HEK293 (cell line): ENCODE results near the gene APOBEC3F.
A peak's percentile ranks its signal among the peaks of the same experiment; 100 is the strongest.
"Not testable (repeated sequence)": the region's sequence is repeated elsewhere in the genome, so short reads cannot be mapped to it uniquely, and the experiment has no call there.

Experiments
- CTCF ChIA-PET: fragments of 350-600 bp; formaldehyde crosslinking; extraction: SDS; loops from one replicate; lab custom pipeline; 2021; ENCODE audit warnings: antibody characterized with exemption; lab: Yijun Ruan, JAX
- POLR2A ChIA-PET: fragments of 300-600 bp; formaldehyde crosslinking; extraction: SDS; loops from one replicate; lab custom pipeline; 2020; ENCODE audit warnings: antibody characterized with exemption, inconsistent platforms; lab: Yijun Ruan, JAX
- H3K27ac ChIP-seq: fragments of 200-500 bp; sonication (Bioruptor generic); 2 replicates; pipeline ENCODE4 v1.5.1; 2014; ENCODE audit warnings: low read depth, low read length, control low read depth, inconsistent platforms; ENCODE audit errors: extremely low read depth
- H3K36me3 ChIP-seq, 2 experiments: fragments of 200-500 bp in 1 of 2; sonication (Bioruptor generic) in 1 of 2; 1 replicate in 1 of 2; 2 replicates in 1 of 2; pipeline ENCODE4 v1.5.1; 2014 to 2017; ENCODE audit warnings: inconsistent platforms in 2 of 2, low read length in 2 of 2; ENCODE audit not compliant: control insufficient read depth in 2 of 2, insufficient read depth in 1 of 2
- H3K4me1 ChIP-seq: fragments of 200-500 bp; sonication (Bioruptor generic); 2 replicates; pipeline ENCODE4 v1.5.1; 2014; ENCODE audit warnings: mild to moderate bottlenecking, low read length, inconsistent platforms; ENCODE audit not compliant: control insufficient read depth, insufficient read depth
- H3K4me3 ChIP-seq: 2 replicates; pipeline ENCODE4 v1.5.1; 2011; ENCODE audit warnings: low read depth, mild to moderate bottlenecking, control low read depth, low read length, moderate library complexity
- H3K9me3 ChIP-seq: fragments of 200-500 bp; sonication (Bioruptor generic); 2 replicates; pipeline ENCODE4 v1.5.1; 2014; ENCODE audit warnings: low read depth, low read length, inconsistent platforms; ENCODE audit not compliant: control insufficient read depth, insufficient read depth
- BCL11B ChIP-seq: fragments of 450-650 bp; formaldehyde crosslinking; IDR thresholded peaks from 2 replicates; pipeline ENCODE4 v1.5.1; 2016; ENCODE audit warnings: low read depth, missing biosample characterization, missing genetic modification characterization
- GLI4 ChIP-seq: fragments of 450-650 bp; formaldehyde crosslinking; IDR thresholded peaks from 2 replicates; pipeline ENCODE4 v1.5.1; 2016; ENCODE audit warnings: missing biosample characterization, missing genetic modification characterization
- MEIS1 ChIP-seq: sonication (generic); formaldehyde crosslinking; IDR thresholded peaks from 2 replicates; pipeline ENCODE4 v1.8.1; 2022; ENCODE audit warnings: missing genetic modification reagents, mild to moderate bottlenecking, borderline replicate concordance
- MYNN ChIP-seq: fragments of 450-650 bp; formaldehyde crosslinking; IDR thresholded peaks from 2 replicates; pipeline ENCODE4 v1.5.1; 2016; ENCODE audit warnings: missing biosample characterization, missing genetic modification characterization, borderline replicate concordance
- OSR2 ChIP-seq: fragments of 450-650 bp; formaldehyde crosslinking; IDR thresholded peaks from 2 replicates; pipeline ENCODE4 v1.5.1; 2016; ENCODE audit warnings: missing biosample characterization, missing genetic modification characterization
- PRDM6 ChIP-seq: fragments of 450-650 bp; formaldehyde crosslinking; IDR thresholded peaks from 2 replicates; pipeline ENCODE4 v1.5.1; 2017; ENCODE audit warnings: missing biosample characterization, missing genetic modification characterization
- REPIN1 ChIP-seq: fragments of 450-650 bp; formaldehyde crosslinking; IDR thresholded peaks from 2 replicates; pipeline ENCODE4 v1.5.1; 2017; ENCODE audit warnings: missing biosample characterization, missing genetic modification characterization, low read depth
- ZBTB17 ChIP-seq: fragments of 450-650 bp; formaldehyde crosslinking; IDR thresholded peaks from 2 replicates; pipeline ENCODE4 v1.5.1; 2016; ENCODE audit warnings: missing biosample characterization, missing genetic modification characterization
- ZNF10 ChIP-seq: fragments of 450-650 bp; formaldehyde crosslinking; IDR thresholded peaks from 2 replicates; pipeline ENCODE4 v1.5.1; 2017; ENCODE audit warnings: missing biosample characterization, missing genetic modification characterization
- ZNF202 ChIP-seq: fragments of 450-650 bp; formaldehyde crosslinking; IDR thresholded peaks from 2 replicates; pipeline ENCODE4 v1.5.1; 2016; ENCODE audit warnings: missing biosample characterization, missing genetic modification characterization, borderline replicate concordance
- ZNF223 ChIP-seq: fragments of 450-650 bp; formaldehyde crosslinking; IDR thresholded peaks from 2 replicates; pipeline ENCODE4 v1.5.1; 2016; ENCODE audit warnings: missing biosample characterization, missing genetic modification characterization
- ZNF280D ChIP-seq: fragments of 450-650 bp; formaldehyde crosslinking; IDR thresholded peaks from 2 replicates; pipeline ENCODE4 v1.5.1; 2016; ENCODE audit warnings: missing biosample characterization, missing genetic modification characterization
- ZNF350 ChIP-seq: fragments of 450-650 bp; formaldehyde crosslinking; IDR thresholded peaks from 2 replicates; pipeline ENCODE4 v1.5.0; 2017; ENCODE audit warnings: missing biosample characterization, mild to moderate bottlenecking, missing genetic modification characterization
- ZNF580 ChIP-seq: fragments of 450-650 bp; formaldehyde crosslinking; IDR thresholded peaks from 2 replicates; pipeline ENCODE4 v1.5.1; 2016; ENCODE audit warnings: missing biosample characterization, missing genetic modification characterization
- ZNF596 ChIP-seq: fragments of 450-650 bp; IDR thresholded peaks from 2 replicates; pipeline ENCODE4 v1.5.0; 2018; ENCODE audit warnings: missing biosample characterization, mild to moderate bottlenecking, missing genetic modification characterization, moderate library complexity
- ZSCAN30 ChIP-seq: fragments of 450-650 bp; IDR thresholded peaks from 2 replicates; pipeline ENCODE4 v1.5.1; 2018; ENCODE audit warnings: missing biosample characterization, mild to moderate bottlenecking, missing genetic modification characterization, moderate library complexity
- ZSCAN4 ChIP-seq: fragments of 450-650 bp; formaldehyde crosslinking; IDR thresholded peaks from 2 replicates; pipeline ENCODE4 v1.5.1; 2017; ENCODE audit warnings: missing biosample characterization, missing genetic modification characterization
- TF ChIP-seq, protein P1 (sequence below): fragments of 450-650 bp; formaldehyde crosslinking; IDR thresholded peaks from 2 replicates; pipeline ENCODE4 v1.5.1; 2016; ENCODE audit warnings: missing biosample characterization, missing genetic modification characterization

APOBEC3F gene

DNA sequence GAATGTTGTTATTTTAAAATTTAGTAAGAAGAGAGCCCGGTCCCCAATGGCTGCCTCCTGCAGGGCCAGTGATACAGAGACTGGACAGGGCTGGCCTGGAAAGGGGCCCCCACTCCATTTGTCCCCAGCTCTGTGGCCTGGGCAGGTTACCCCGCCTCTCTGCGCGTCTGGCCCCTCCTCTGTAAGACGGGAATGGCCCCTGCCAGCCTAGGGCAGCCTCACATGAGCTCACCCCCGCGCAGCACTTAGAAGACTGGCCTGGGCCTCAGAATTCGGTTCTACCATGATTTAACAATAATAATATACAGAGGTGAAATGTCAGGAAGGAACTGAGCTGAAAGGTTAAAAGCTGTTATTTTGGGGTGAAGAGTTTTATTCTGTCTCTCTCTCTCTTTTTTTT is 37.7 kb downstream of the APOBEC3F start (continued):
- no peak for TF ChIP-seq MYNN (tag by site-specific recombination)
- TF ChIP-seq ZSCAN4: no peak
- TF ChIP-seq, protein P1, sequence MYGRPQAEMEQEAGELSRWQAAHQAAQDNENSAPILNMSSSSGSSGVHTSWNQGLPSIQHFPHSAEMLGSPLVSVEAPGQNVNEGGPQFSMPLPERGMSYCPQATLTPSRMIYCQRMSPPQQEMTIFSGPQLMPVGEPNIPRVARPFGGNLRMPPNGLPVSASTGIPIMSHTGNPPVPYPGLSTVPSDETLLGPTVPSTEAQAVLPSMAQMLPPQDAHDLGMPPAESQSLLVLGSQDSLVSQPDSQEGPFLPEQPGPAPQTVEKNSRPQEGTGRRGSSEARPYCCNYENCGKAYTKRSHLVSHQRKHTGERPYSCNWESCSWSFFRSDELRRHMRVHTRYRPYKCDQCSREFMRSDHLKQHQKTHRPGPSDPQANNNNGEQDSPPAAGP (tag by site-specific recombination): no peak
- TF ChIP-seq ZNF580: no peak
- TF ChIP-seq ZNF280D (tag by site-specific recombination): no peak
- no peak for TF ChIP-seq GLI4
- no peak for TF ChIP-seq PRDM6 (tag by site-specific recombination)
- TF ChIP-seq ZSCAN30 (tag by site-specific recombination): no peak
- no peak for TF ChIP-seq ZNF596
- TF ChIP-seq OSR2 (tag by site-specific recombination): no peak
- TF ChIP-seq ZNF223 (tag by site-specific recombination): no peak
- TF ChIP-seq ZNF350 (tag by site-specific recombination): no peak
- TF ChIP-seq BCL11B (tag by site-specific recombination): no peak

DNA sequence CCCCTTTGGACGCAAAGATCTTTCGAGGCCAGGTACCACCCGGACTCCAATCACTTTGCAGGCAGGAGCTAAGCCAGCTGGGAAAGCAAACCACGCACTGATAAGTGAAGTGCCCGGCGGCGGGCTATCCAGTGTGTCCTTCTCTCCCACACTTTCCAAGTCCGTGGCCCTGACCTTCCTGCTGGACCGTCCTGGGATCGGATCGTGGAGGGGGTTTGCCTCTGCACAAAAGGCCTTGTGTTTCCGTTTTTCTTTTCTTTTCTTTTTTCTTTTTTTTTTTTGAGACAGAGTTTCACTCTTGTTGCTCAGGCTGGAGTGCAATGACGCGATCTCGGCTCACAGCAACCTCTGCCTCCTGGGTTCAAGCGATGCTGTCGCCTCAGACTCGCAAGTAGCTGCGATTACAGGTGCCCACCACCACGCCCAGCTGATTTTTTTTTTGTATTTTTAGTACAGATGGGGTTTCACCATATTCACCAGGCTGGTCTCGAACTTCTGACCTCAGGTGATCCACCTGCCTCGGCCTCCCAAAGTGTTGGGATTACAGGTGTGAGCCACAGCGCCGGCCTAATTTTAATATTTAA is 38.5 kb downstream of the APOBEC3F start:
- H3K4me1 ChIP-seq, POLR2A ChIA-PET, H3K9me3 ChIP-seq, CTCF ChIA-PET, H3K27ac ChIP-seq, H3K4me3 ChIP-seq, H3K36me3 ChIP-seq: not testable (repeated sequence)

- H3K4me1 ChIP-seq: no peaks in the 10 kb centered on the region
- CTCF ChIA-PET: interaction anchor here (0.6 to 0.7 kb wide), 3 partner anchors 16 to 77 kb away, joined by 3 to 5 read pairs (median 4); no protein-coding TSS in a partner anchor
- TF ChIP-seq ZBTB17: peak; percentile 51
- no peak for TF ChIP-seq REPIN1 (tag by site-specific recombination)
- no peak for TF ChIP-seq ZNF202 (tag by site-specific recombination)
- no peak for TF ChIP-seq ZNF10
- no peak for TF ChIP-seq MEIS1 (CRISPR knock-in tag)
- TF ChIP-seq, all 188 proteins: peak for 1
- Histone ChIP-seq H3K36me3 (no peaks in the 10 kb centered on the region), H3K4me3 (no peak overlapping the region), H3K9me3 (no peaks in the 10 kb centered on the region), H3K27ac (no peak overlapping the region)
- POLR2A ChIA-PET: no interaction called here
These were observed 39.5 kb downstream of the APOBEC3F start for GRCh38 chr22:39080052-39080762.
